Endothelial cell of umbilical vein (primary cell): ENCODE data around the gene EFNB3. TPM values are rescaled to one million over a fixed set of nuclear protein-coding genes. Genes with fewer than 3 reads are reported as not detected.

ENCODE experiments used
- BruUV-seq: library from RNA; stranded (reverse); fragments of 400-500 nt; replicated peaks from 2 replicates; lab custom pipeline; 2021; lab: Mats Ljungman, UMichigan
- CTCF ChIA-PET: fragments of 300-600, 350-600 bp; sonication (Branson Sonifier 250); formaldehyde crosslinking; loops from one replicate; lab custom pipeline; 2021; ENCODE audit warnings: antibody characterized with exemption, inconsistent platforms; lab: Charles Lee
- POLR2A ChIA-PET: fragments of 300-600, 350-600 bp; sonication (Branson Sonifier 250); formaldehyde crosslinking; loops from one replicate; lab custom pipeline; 2021; ENCODE audit warnings: antibody characterized with exemption, inconsistent platforms; lab: Charles Lee
- DNase-seq: peaks from one replicate; pipeline ENCODE4 v3.0.0-alpha.2; 2011; ENCODE audit warnings: low read depth, low spot score
- FAIRE-seq: peaks from 2 replicates; lab custom pipeline; 2011; peaks lifted over from hg19 to GRCh38; lab: Jason Lieb, UNC
- H2AFZ ChIP-seq: 2 replicates; pipeline ENCODE4 v1.6.0; 2012; ENCODE audit warnings: low read depth, low read length, control low read depth, inconsistent platforms
- H3K27ac ChIP-seq: 2 replicates; pipeline ENCODE4 v1.5.1; 2011; ENCODE audit warnings: low read depth, mild to moderate bottlenecking, control low read depth, low read length, moderate library complexity; ENCODE audit not compliant: insufficient read depth
- H3K27me3 ChIP-seq, 2 experiments: 2 replicates each; pipeline versions ENCODE4 v1.6.0 to v1.6.1; 2011; ENCODE audit warnings: low read length in 2 of 2, mixed read lengths in 1 of 2; ENCODE audit not compliant: control insufficient read depth in 2 of 2, insufficient read depth in 2 of 2
- H3K36me3 ChIP-seq, 2 experiments: 2 replicates in 1 of 2; 3 replicates in 1 of 2; pipeline ENCODE4 v1.5.1; 2011; ENCODE audit warnings: low read length in 2 of 2, mild to moderate bottlenecking in 1 of 2, moderate library complexity in 1 of 2; ENCODE audit not compliant: control insufficient read depth in 2 of 2, insufficient read depth in 2 of 2; ENCODE audit errors: extremely low read depth in 1 of 2
- H3K4me1 ChIP-seq: 3 replicates; pipeline ENCODE4 v1.5.1; 2011; ENCODE audit warnings: mild to moderate bottlenecking, low read length; ENCODE audit not compliant: control insufficient read depth, insufficient read depth; ENCODE audit errors: extremely low read depth
- H3K4me2 ChIP-seq: 2 replicates; pipeline ENCODE4 v1.6.1; 2011; ENCODE audit warnings: low read length, control low read depth, mixed read lengths; ENCODE audit not compliant: insufficient read depth
- H3K4me3 ChIP-seq, 3 experiments: fragments of 200-600 bp in 1 of 3; sonication (generic), shearing (Covaris generic) in 1 of 3; replicated peaks in 1 of 3; 2 replicates each; pipeline ENCODE4 v1.5.1; 2011 to 2016; ENCODE audit warnings: control low read depth in 3 of 3, low read length in 3 of 3, mild to moderate bottlenecking in 2 of 3, inconsistent platforms in 1 of 3, low read depth in 1 of 3, moderate library complexity in 1 of 3; ENCODE audit not compliant: insufficient read depth in 1 of 3
- H3K79me2 ChIP-seq: 2 replicates; pipeline ENCODE4 v1.6.0; 2012; ENCODE audit warnings: low read length, inconsistent platforms; ENCODE audit not compliant: control insufficient read depth, insufficient read depth
- H3K9ac ChIP-seq: replicated peaks from 2 replicates; pipeline ENCODE3; 2011; ENCODE audit warnings: low read length, control low read depth; ENCODE audit not compliant: insufficient read depth; ENCODE audit errors: extremely low read depth
- H3K9me1 ChIP-seq: replicated peaks from 3 replicates; pipeline ENCODE4 v1.6.0; 2011; ENCODE audit warnings: mild to moderate bottlenecking, low read length; ENCODE audit not compliant: control insufficient read depth, insufficient read depth; ENCODE audit errors: extremely low read depth
- H3K9me3 ChIP-seq: replicated peaks from 2 replicates; pipeline ENCODE4 v1.5.1; 2012; ENCODE audit warnings: low read length, inconsistent platforms; ENCODE audit not compliant: control insufficient read depth, insufficient read depth
- H4K20me1 ChIP-seq: replicated peaks from 2 replicates; pipeline ENCODE3; 2011; ENCODE audit warnings: mild to moderate bottlenecking, low read length; ENCODE audit not compliant: control insufficient read depth, insufficient read depth; ENCODE audit errors: extremely low read depth
- CTCF ChIP-seq, 2 donors: IDR thresholded peaks; 1 replicate in 1 of 2; 2 replicates in 1 of 2; pipeline ENCODE4 v1.5.1; 2011; ENCODE audit warnings: low read length in 2 of 2, mild to moderate bottlenecking in 2 of 2, moderate library complexity in 2 of 2, control low read depth in 1 of 2, inconsistent platforms in 1 of 2, low read depth in 1 of 2; ENCODE audit not compliant: insufficient read depth in 1 of 2; ENCODE audit errors: extremely low read depth in 1 of 2
- FOS ChIP-seq: IDR thresholded peaks from 2 replicates; pipeline ENCODE4 v1.6.1; 2011; ENCODE audit warnings: mild to moderate bottlenecking, low read length, moderate library complexity, borderline replicate concordance; ENCODE audit not compliant: insufficient read depth
- GATA2 ChIP-seq: IDR thresholded peaks from 2 replicates; pipeline ENCODE4 v1.7.0; 2011; ENCODE audit warnings: low read depth, mild to moderate bottlenecking, moderate library complexity, mixed read lengths, low read length; ENCODE audit not compliant: insufficient read length, insufficient read depth
- JUN ChIP-seq: IDR thresholded peaks from 2 replicates; pipeline ENCODE4 v1.6.1; 2011; ENCODE audit warnings: borderline replicate concordance, low read depth; ENCODE audit not compliant: insufficient read length, insufficient read depth
- MAX ChIP-seq: IDR thresholded peaks from 2 replicates; pipeline ENCODE4 v1.6.1; 2011; ENCODE audit not compliant: insufficient read depth, insufficient read length
- MYC ChIP-seq: IDR thresholded peaks from one replicate; pipeline ENCODE4 v1.6.1; 2011; ENCODE audit warnings: mild to moderate bottlenecking, low read depth, low read length
- POLR2A ChIP-seq: IDR thresholded peaks from 2 replicates; pipeline ENCODE4 v1.6.1; 2012; ENCODE audit warnings: low read depth, mild to moderate bottlenecking, control low read depth, low read length
- POLR2AphosphoS5 ChIP-seq: IDR thresholded peaks from 2 replicates; pipeline ENCODE4 v1.6.1; 2012; ENCODE audit warnings: low read depth, mild to moderate bottlenecking, control low read depth, low read length, moderate library complexity; ENCODE audit not compliant: insufficient read depth
- dilution Hi-C: fragments of 300-500 bp; cut with MboI; formaldehyde crosslinking; loops from one replicate; pipeline ENCODE4 v1.15.0; 2019; ENCODE audit warnings: low sequenced_read_pairs; ENCODE audit not compliant: extremely low pct_ligation_motif_present
- intact Hi-C: fragments of 100-400 bp; cut with micrococcal nuclease; formaldehyde crosslinking; loops from one replicate; pipeline ENCODE4 v1.10.0; 2022
- polyA plus RNA-seq, 4 experiments: library from polyadenylated mRNA; depleted of rRNA in 3 of 4; stranded (reverse) in 3 of 4; unstranded in 1 of 4; fragments of >200 nt; gene quantifications; 2 replicates each; pipeline versions ENCODE4 v1.2.1 to v1.2.3, GENCODE V29; 2011 to 2012; ENCODE audit warnings: missing spikeins in 1 of 4
- total RNA-seq: library from RNA; stranded (reverse); gene quantifications from 2 replicates; pipeline ENCODE4 v1.2.3, GENCODE V29; 2021

Gene EFNB3
- total and polyA plus RNA-seq, 2 donors (not counting 3 experiments of a cell fraction or from before 2014, with no cell fraction given), result 1.1 to 2.9 TPM

- no peaks in the 10 kb centered on the region for H3K9me3 ChIP-seq
- peaks cover 12% of the 10 kb centered on the region for H3K4me1 ChIP-seq
- DNase-seq, result peak; percentile 51
- ChIA-PET CTCF (interaction anchor here (9.7 kb wide), 1 partner anchor 32 kb away, joined by 236 read pairs; no protein-coding TSS in a partner anchor), POLR2A (no interaction called here)
- peak overlapping the region; percentile 8 for H3K4me2 ChIP-seq
- no peak for FAIRE-seq
- no peaks in the 10 kb centered on the region for H3K27me3 ChIP-seq
- no peaks in the 10 kb centered on the region for H3K79me2 ChIP-seq
- H3K36me3 ChIP-seq, result no peaks in the 10 kb centered on the region
- no peak overlapping the region for H3K27ac ChIP-seq
- TF ChIP-seq GATA2 (no peak), FOS (peak; percentile 35)
- no peaks in the 10 kb centered on the region for H4K20me1 ChIP-seq
- dilution Hi-C loops, result no loop called here
- BruUV-seq, result no TSS peak
- H3K9ac ChIP-seq, result no peak overlapping the region
- no peak overlapping the region for H3K4me3 ChIP-seq
- H2AFZ ChIP-seq, result no peak overlapping the region
- intact Hi-C loops, result no loop called here
- H3K9me1 ChIP-seq, result no peaks in the 10 kb centered on the region
Observed at GRCh38 chr17:7750321-7750821, 45.4 kb downstream of the EFNB3 start.

GRCh38 chr17:7754656-7755055 is 49.7 kb downstream of the EFNB3 start:
- Histone ChIP-seq H3K4me1 (no peaks in the 10 kb centered on the region), H4K20me1 (no peaks in the 10 kb centered on the region), H3K36me3 (no peaks in the 10 kb centered on the region), H3K4me3 (no peak overlapping the region), H2AFZ (no peak overlapping the region), H3K9me3 (no peaks in the 10 kb centered on the region), H3K27ac (no peak overlapping the region), H3K4me2 (no peak overlapping the region), H3K9ac (no peak overlapping the region), H3K79me2 (no peaks in the 10 kb centered on the region), H3K27me3 (no peaks in the 10 kb centered on the region), H3K9me1 (no peaks in the 10 kb centered on the region)
- dilution Hi-C loops, result no loop called here
- BruUV-seq, result no TSS peak
- TF ChIP-seq JUN (no peak), CTCF (IDR thresholded peaks at IDR 0.05; ENCODE audit: extremely low read depth in 1 of 2, insufficient read depth in 1 of 2, low read depth in 1 of 2, low read length in 2 of 2) (no peak), MYC (no peak), POLR2AphosphoS5 (no peak), POLR2A (no peak), GATA2 (no peak), FOS (no peak), MAX (no peak)
- intact Hi-C loops, result no loop called here
- CTCF ChIA-PET, result no interaction called here
- POLR2A ChIA-PET, result no interaction called here
- FAIRE-seq (no peak), DNase-seq (no peak)
